Stomach (tissue), 9 donors: Measurements from ENCODE around the gene PLEKHF1. TPM values are rescaled to one million over a fixed set of nuclear protein-coding genes. Genes with fewer than 3 reads are reported as not detected.
A peak's percentile ranks its signal among the peaks of the same experiment; 100 is the strongest.

Source experiments
- DNase-seq, 2 donors: peaks; one replicate each; pipeline versions ENCODE4 v3.0.0 to v3.0.0-alpha.2; 2013 to 2019
- H3K27ac ChIP-seq, 5 donors: fragments of 200-600 bp in 4 of 5; sonication (generic) in 4 of 5; one replicate each; pipeline ENCODE4 v1.5.1; 2013 to 2019; ENCODE audit warnings: mild to moderate bottlenecking in 1 of 5, moderate library complexity in 1 of 5
- H3K27me3 ChIP-seq, 3 donors: fragments of 200-600 bp; sonication (generic); one replicate each; pipeline ENCODE4 v1.5.1; 2017 to 2019; ENCODE audit warnings: mixed run types in 1 of 3
- H3K36me3 ChIP-seq, 4 donors: fragments of 200-600 bp; sonication (generic); 1 replicate in 3 of 4; 2 replicates in 1 of 4; pipeline ENCODE4 v1.5.1; 2016 to 2019
- H3K4me1 ChIP-seq, 4 donors: fragments of 200-600 bp; sonication (generic); one replicate each; pipeline ENCODE4 v1.5.1; 2016 to 2019
- H3K4me3 ChIP-seq, 4 donors: fragments of 200-600 bp; sonication (generic) in 3 of 4; one replicate each; pipeline ENCODE4 v1.5.1; 2016 to 2019; ENCODE audit warnings: mild to moderate bottlenecking in 1 of 4
- H3K9me3 ChIP-seq, 4 donors: fragments of 200-600 bp; sonication (generic); one replicate each; pipeline ENCODE4 v1.5.1; 2016 to 2019
- EP300 ChIP-seq: sonication (generic); formaldehyde crosslinking; IDR thresholded peaks from one replicate; pipeline ENCODE4 v1.6.1; 2017; ENCODE audit warnings: antibody characterized with exemption
- POLR2A ChIP-seq, 4 donors: fragments of 450-650 bp; IDR thresholded peaks; one replicate each; pipeline ENCODE4 v1.6.1; 2016; ENCODE audit warnings: antibody characterized with exemption in 4 of 4, control low read depth in 2 of 4, mild to moderate bottlenecking in 1 of 4, moderate library complexity in 1 of 4
- POLR2AphosphoS5 ChIP-seq, 3 donors: sonication (generic); formaldehyde crosslinking; IDR thresholded peaks; one replicate each; pipeline ENCODE4 v1.6.1; 2016; ENCODE audit warnings: antibody characterized with exemption in 3 of 3
- WGBS, 5 donors: extraction: QIAGEN DNeasy Blood & Tissue Kit in 3 of 5; methylation state at CpG; one replicate each; pipeline versions ENCODE4 v1.1.5 to v1.1.7; 2013 to 2018; 5-methylcytosine and 5-hydroxymethylcytosine counted together
- intact Hi-C: fragments of 100-400 bp; cut with DNase I; formaldehyde crosslinking; loops from one replicate; pipeline ENCODE4 v1.15.1; 2023; ENCODE audit warnings: low total_unique reads
- polyA plus RNA-seq, 3 donors: library from polyadenylated mRNA; stranded (reverse); fragments of 200-250 nt; gene quantifications; one replicate each; pipeline ENCODE4 v1.2.3, GENCODE V29; 2013
- total RNA-seq, 5 donors: library from RNA; depleted of rRNA; stranded (reverse); fragments of >200 nt; gene quantifications; one replicate each; pipeline versions ENCODE4 v1.1.0 to v1.2.3, GENCODE V29; 2014 to 2016
- TF ChIP-seq, protein P1 (sequence below), 7 experiments: fragments of 450-650 bp in 4 of 7; fragments of 200-600 bp in 3 of 7; sonication (generic) in 3 of 7; IDR thresholded peaks; one replicate each; pipeline ENCODE4 v1.5.1; 2016 to 2019; ENCODE audit warnings: antibody characterized with exemption in 7 of 7, control low read depth in 2 of 7, mild to moderate bottlenecking in 1 of 7
- donor health status: healthy with polysubstance abuse.
- donor health status: Bipolar disorder and iron deficiency.
- donor health status: healthy.

PLEKHF1 gene
- total and polyA plus RNA-seq, 8 donors: 1.8 to 13.6 (median 6.4) TPM

DNA sequence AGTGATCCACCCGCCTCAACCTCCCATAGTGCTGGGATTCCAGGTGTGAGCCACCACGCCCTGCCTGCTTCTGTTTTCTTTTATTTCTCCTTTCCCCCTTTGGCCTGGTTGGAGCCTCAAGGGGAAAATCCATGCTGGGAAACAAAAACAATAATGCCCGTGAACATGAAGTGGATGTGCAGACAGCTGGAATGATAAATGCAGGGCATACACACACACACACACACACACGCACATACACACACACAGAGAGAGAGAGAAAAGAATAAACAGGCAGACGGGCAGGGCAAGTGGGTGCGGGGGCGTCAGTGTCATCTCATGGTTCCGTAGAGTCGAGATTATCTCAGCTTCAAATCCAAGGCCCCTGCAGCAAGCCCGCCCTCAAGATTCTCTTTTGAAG lies 4.4 kb upstream of the PLEKHF1 start:
- WGBS, 5 donors: 64 to 78% (median 68%) methylated on average over 9 to 10 of the region's 10 CpGs
- Histone ChIP-seq H3K27ac (peak overlapping the region in 2 of 5 donors; percentile 86 to 90), H3K9me3 (no peaks in the 10 kb centered on the region), H3K27me3 (peaks cover 0 to 2% (median 0%) of the 10 kb centered on the region in 3 donors), H3K4me1 (peaks cover 32 to 43% (median 38%) of the 10 kb centered on the region in 4 donors), H3K36me3 (no peaks in the 10 kb centered on the region), H3K4me3 (no peak overlapping the region)
- intact Hi-C loops: no loop called here
- TF ChIP-seq, protein P1, sequence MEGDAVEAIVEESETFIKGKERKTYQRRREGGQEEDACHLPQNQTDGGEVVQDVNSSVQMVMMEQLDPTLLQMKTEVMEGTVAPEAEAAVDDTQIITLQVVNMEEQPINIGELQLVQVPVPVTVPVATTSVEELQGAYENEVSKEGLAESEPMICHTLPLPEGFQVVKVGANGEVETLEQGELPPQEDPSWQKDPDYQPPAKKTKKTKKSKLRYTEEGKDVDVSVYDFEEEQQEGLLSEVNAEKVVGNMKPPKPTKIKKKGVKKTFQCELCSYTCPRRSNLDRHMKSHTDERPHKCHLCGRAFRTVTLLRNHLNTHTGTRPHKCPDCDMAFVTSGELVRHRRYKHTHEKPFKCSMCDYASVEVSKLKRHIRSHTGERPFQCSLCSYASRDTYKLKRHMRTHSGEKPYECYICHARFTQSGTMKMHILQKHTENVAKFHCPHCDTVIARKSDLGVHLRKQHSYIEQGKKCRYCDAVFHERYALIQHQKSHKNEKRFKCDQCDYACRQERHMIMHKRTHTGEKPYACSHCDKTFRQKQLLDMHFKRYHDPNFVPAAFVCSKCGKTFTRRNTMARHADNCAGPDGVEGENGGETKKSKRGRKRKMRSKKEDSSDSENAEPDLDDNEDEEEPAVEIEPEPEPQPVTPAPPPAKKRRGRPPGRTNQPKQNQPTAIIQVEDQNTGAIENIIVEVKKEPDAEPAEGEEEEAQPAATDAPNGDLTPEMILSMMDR (IDR thresholded peaks at IDR 0.05): no peak
- TF ChIP-seq EP300 (no peak), POLR2AphosphoS5 (IDR thresholded peaks at IDR 0.05) (no peak), POLR2A (IDR thresholded peaks at IDR 0.05) (no peak)
- peak in 1 of 2 donors; percentile 34 for DNase-seq

DNA sequence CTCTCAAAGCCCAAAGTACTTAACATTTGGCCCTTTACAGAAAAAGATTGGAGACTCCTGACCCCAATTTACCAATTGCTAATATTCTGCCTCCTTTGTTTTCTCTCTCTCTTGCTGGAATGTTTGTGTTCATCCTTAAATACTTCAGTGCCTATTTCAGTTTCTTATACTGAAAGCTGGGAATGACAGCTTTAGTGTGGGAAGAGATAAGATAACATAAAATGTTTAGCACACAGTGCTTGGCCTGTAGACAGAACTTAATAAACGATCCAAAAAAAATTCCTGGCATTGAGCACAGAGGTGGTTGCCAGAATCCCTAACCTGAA lies 3.0 kb upstream of the PLEKHF1 start:
- TF ChIP-seq POLR2A (IDR thresholded peaks at IDR 0.05) (no peak), EP300 (no peak), POLR2AphosphoS5 (IDR thresholded peaks at IDR 0.05) (no peak)
- TF ChIP-seq, protein P1 (IDR thresholded peaks at IDR 0.05): no peak
- Histone ChIP-seq H3K4me1 (peaks cover 45 to 57% (median 52%) of the 10 kb centered on the region in 4 donors), H3K36me3 (no peaks in the 10 kb centered on the region), H3K27ac (peak overlapping the region; percentile 20 to 91 (median 86)), H3K27me3 (no peaks in the 10 kb centered on the region), H3K9me3 (no peaks in the 10 kb centered on the region), H3K4me3 (no peak overlapping the region)
- intact Hi-C loops: no loop called here
- DNase-seq: peak in 1 of 2 donors; percentile 14
- WGBS, 5 donors: 5 to 26% (median 9%) methylated on average over 1 of the region's 1 CpG

DNA sequence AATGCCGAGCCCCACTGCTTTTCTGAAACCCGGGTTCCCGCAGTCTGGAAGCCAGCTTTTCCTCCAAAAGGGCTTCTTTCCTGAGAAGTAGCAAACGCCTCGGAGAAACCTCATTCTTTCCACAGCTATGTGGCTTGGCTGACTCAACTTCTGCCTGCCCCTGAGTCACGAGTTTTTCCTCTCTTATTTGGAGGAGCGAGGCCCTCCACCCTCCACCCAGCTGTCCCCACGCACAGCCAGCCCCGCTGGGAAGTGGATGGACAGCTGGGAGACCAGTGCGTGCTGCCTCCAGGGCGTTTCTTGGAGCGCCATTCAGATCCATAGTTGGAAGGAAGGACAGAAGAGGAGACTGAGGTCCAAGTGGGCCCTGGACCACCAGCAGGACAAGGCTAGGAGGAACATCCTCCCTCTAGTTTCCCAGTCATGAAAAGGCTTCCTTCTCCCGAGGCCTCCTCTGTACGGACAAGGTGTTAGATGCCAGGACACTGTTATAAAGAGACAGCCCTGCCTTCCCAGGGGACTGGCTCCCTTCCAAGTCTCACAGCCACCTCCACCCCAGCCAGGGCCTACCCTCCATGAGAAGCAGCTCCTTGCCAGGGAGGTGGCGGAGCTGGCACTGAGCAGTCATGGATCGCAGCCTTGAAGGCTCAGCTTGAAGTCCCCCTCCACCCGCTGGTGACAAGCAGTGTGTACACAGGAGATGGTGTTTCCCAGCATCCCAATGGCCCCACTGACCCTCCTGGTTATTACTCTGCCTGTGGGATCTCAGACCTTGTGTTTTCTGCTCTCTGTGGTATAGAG lies 2.5 kb upstream of the PLEKHF1 start:
- TF ChIP-seq POLR2AphosphoS5 (IDR thresholded peaks at IDR 0.05) (peak in 2 of 3 donors; percentile 45 to 56), EP300 (no peak), POLR2A (IDR thresholded peaks at IDR 0.05) (no peak)
- TF ChIP-seq, protein P1 (IDR thresholded peaks at IDR 0.05): no peak
- H3K27me3 ChIP-seq: no peaks in the 10 kb centered on the region
- intact Hi-C loops: no loop called here
- 19 to 28% (median 23%) methylated on average over 17 of the region's 17 CpGs for WGBS, 5 donors
- H3K9me3 ChIP-seq: no peaks in the 10 kb centered on the region
- peak overlapping the region; percentile 20 to 91 (median 86) for H3K27ac ChIP-seq
- DNase-seq: peak; percentile 70 to 74
- peaks cover 50 to 62% (median 58%) of the 10 kb centered on the region in 4 donors for H3K4me1 ChIP-seq
- H3K36me3 ChIP-seq: no peaks in the 10 kb centered on the region
- no peak overlapping the region for H3K4me3 ChIP-seq

DNA sequence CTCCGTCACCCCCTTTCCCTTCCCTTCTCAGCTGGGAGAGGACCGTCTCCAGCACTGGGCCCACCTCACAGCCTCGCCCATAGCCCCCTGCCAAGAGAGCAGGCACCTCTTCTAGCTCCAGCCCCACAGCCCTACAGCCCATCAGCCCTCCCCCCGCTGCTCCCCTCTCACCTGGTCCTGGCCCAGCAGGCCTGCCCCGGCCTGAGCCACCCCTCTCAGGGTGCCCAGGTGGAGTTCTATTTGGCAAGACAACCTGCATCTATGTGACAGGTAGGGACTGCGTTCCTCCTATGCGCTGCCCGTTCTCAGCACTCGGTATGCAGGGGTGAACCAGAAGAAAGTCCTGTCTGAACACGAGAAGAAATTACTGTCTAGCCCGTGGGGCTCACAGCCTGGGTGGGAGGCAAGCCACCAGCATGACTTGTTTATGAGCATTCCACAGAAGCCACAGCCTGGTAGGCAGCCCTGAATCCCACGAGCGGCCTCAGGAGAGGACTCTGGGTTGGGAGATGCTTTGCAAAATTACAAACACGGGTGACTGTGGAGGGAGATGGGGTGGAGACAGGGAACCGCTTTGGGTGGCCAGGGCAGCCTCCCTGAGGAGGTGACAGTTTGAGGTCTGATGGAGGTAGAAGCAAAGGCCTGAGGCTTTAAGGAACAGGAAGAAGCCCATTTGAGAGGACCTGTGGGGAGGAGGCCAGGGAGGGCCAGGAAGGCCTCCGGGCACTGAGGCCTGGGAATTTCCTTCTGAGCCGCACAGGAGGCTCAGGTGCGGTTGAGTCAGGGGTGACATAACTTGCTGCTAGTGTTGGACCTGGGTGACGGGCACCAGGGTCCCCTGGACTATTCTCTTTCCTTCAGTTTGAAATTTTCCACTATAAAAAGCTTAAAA lies 1.2 kb upstream of the PLEKHF1 start:
- H3K4me1 ChIP-seq: peaks cover 60 to 75% (median 70%) of the 10 kb centered on the region in 4 donors
- TF ChIP-seq POLR2A (IDR thresholded peaks at IDR 0.05) (no peak), EP300 (no peak), POLR2AphosphoS5 (IDR thresholded peaks at IDR 0.05) (no peak)
- TF ChIP-seq, protein P1 (IDR thresholded peaks at IDR 0.05): no peak
- no peaks in the 10 kb centered on the region for H3K27me3 ChIP-seq
- 85 to 94% (median 92%) methylated on average over 19 of the region's 19 CpGs for WGBS, 5 donors
- no peaks in the 10 kb centered on the region for H3K9me3 ChIP-seq
- peak overlapping the region in 2 of 4 donors; percentile 72 to 92 for H3K4me3 ChIP-seq
- intact Hi-C loops: no loop called here
- H3K27ac ChIP-seq: peak overlapping the region in 4 of 5 donors; percentile 79 to 91 (median 88)
- DNase-seq: no peak
- peaks cover 0 to 5% (median 0%) of the 10 kb centered on the region in 4 donors for H3K36me3 ChIP-seq
